Neuron (in vitro differentiated cells): ENCODE results near the gene SLC16A10.

Experiments
- H2AFZ ChIP-seq: one replicate; pipeline ENCODE4 v1.6.1; 2013; ENCODE audit warnings: low read depth, mild to moderate bottlenecking, inconsistent platforms, low read length, moderate library complexity
- H3K27me3 ChIP-seq: one replicate; pipeline ENCODE4 v1.6.1; 2013; ENCODE audit warnings: low read length; ENCODE audit not compliant: insufficient read depth
- H3K36me3 ChIP-seq: one replicate; pipeline ENCODE4 v1.6.1; 2013; ENCODE audit warnings: low read length; ENCODE audit not compliant: insufficient read depth
- H3K4me1 ChIP-seq: one replicate; pipeline ENCODE4 v1.6.1; 2013; ENCODE audit warnings: low read length; ENCODE audit not compliant: insufficient read depth
- H3K4me3 ChIP-seq: 2 replicates; pipeline ENCODE4 v1.5.1; 2013; ENCODE audit warnings: mild to moderate bottlenecking, low read length, moderate library complexity
- H3K9me3 ChIP-seq: one replicate; pipeline ENCODE4 v1.6.1; 2013; ENCODE audit warnings: low read length

SLC16A10 gene

GRCh38 chr6:111205502-111205901, 118.2 kb downstream of the SLC16A10 start:
- no peak overlapping the region for H3K4me3 ChIP-seq
- peaks cover 8% of the 10 kb centered on the region for H3K4me1 ChIP-seq
- H2AFZ ChIP-seq: no peak overlapping the region
- H3K36me3 ChIP-seq: no peaks in the 10 kb centered on the region
- no peaks in the 10 kb centered on the region for H3K9me3 ChIP-seq
- H3K27me3 ChIP-seq: no peaks in the 10 kb centered on the region

- Histone ChIP-seq H3K4me3 (no peak overlapping the region), H3K9me3 (no peaks in the 10 kb centered on the region), H2AFZ (no peak overlapping the region), H3K36me3 (no peaks in the 10 kb centered on the region), H3K27me3 (no peaks in the 10 kb centered on the region), H3K4me1 (no peaks in the 10 kb centered on the region)
Measured at GRCh38 chr6:111207141-111207858, 120.0 kb downstream of the SLC16A10 start.

- H3K4me3 ChIP-seq: no peak overlapping the region
- H3K27me3 ChIP-seq: no peaks in the 10 kb centered on the region
- H3K36me3 ChIP-seq: no peaks in the 10 kb centered on the region
- H3K9me3 ChIP-seq: no peaks in the 10 kb centered on the region
- H2AFZ ChIP-seq: no peak overlapping the region
- no peaks in the 10 kb centered on the region for H3K4me1 ChIP-seq
Measured at GRCh38 chr6:111208933-111209332, 121.6 kb downstream of the SLC16A10 start.

- H3K36me3 ChIP-seq: no peaks in the 10 kb centered on the region
- H3K4me3 ChIP-seq: no peak overlapping the region
- no peak overlapping the region for H2AFZ ChIP-seq
- no peaks in the 10 kb centered on the region for H3K27me3 ChIP-seq
- no peaks in the 10 kb centered on the region for H3K9me3 ChIP-seq
- no peaks in the 10 kb centered on the region for H3K4me1 ChIP-seq
Measured at GRCh38 chr6:111210194-111210728, 123.0 kb downstream of the SLC16A10 start.

GRCh38 chr6:111211411-111212030, 124.2 kb downstream of the SLC16A10 start:
- no peaks in the 10 kb centered on the region for H3K27me3 ChIP-seq
- H3K4me3 ChIP-seq: no peak overlapping the region
- no peaks in the 10 kb centered on the region for H3K9me3 ChIP-seq
- no peaks in the 10 kb centered on the region for H3K4me1 ChIP-seq
- no peaks in the 10 kb centered on the region for H3K36me3 ChIP-seq
- H2AFZ ChIP-seq: no peak overlapping the region

- no peaks in the 10 kb centered on the region for H3K9me3 ChIP-seq
- H3K36me3 ChIP-seq: no peaks in the 10 kb centered on the region
- no peaks in the 10 kb centered on the region for H3K4me1 ChIP-seq
- H3K4me3 ChIP-seq: no peak overlapping the region
- no peak overlapping the region for H2AFZ ChIP-seq
- H3K27me3 ChIP-seq: no peaks in the 10 kb centered on the region
Measured at GRCh38 chr6:111212625-111213024, 125.3 kb downstream of the SLC16A10 start.

- Histone ChIP-seq H2AFZ (no peak overlapping the region), H3K27me3 (no peaks in the 10 kb centered on the region), H3K4me3 (no peak overlapping the region), H3K9me3 (no peaks in the 10 kb centered on the region), H3K4me1 (no peaks in the 10 kb centered on the region), H3K36me3 (no peaks in the 10 kb centered on the region)
Measured at GRCh38 chr6:111215131-111215530, 127.8 kb downstream of the SLC16A10 start.

GRCh38 chr6:111219785-111220184, 132.5 kb downstream of the SLC16A10 start:
- H2AFZ ChIP-seq: no peak overlapping the region
- no peaks in the 10 kb centered on the region for H3K9me3 ChIP-seq
- H3K4me3 ChIP-seq: no peak overlapping the region
- H3K27me3 ChIP-seq: no peaks in the 10 kb centered on the region
- no peaks in the 10 kb centered on the region for H3K36me3 ChIP-seq
- no peaks in the 10 kb centered on the region for H3K4me1 ChIP-seq

- H3K36me3 ChIP-seq: no peaks in the 10 kb centered on the region
- H3K4me1 ChIP-seq: no peaks in the 10 kb centered on the region
- no peak overlapping the region for H2AFZ ChIP-seq
- no peaks in the 10 kb centered on the region for H3K27me3 ChIP-seq
- no peak overlapping the region for H3K4me3 ChIP-seq
- no peaks in the 10 kb centered on the region for H3K9me3 ChIP-seq
Measured at GRCh38 chr6:111220383-111221031, 133.2 kb downstream of the SLC16A10 start.

- H3K36me3 ChIP-seq: no peaks in the 10 kb centered on the region
- H3K4me1 ChIP-seq: no peaks in the 10 kb centered on the region
- H2AFZ ChIP-seq: no peak overlapping the region
- no peak overlapping the region for H3K4me3 ChIP-seq
- H3K27me3 ChIP-seq: no peaks in the 10 kb centered on the region
- no peaks in the 10 kb centered on the region for H3K9me3 ChIP-seq
Measured at GRCh38 chr6:111221804-111222203, 134.5 kb downstream of the SLC16A10 start.

- no peaks in the 10 kb centered on the region for H3K9me3 ChIP-seq
- H3K4me1 ChIP-seq: no peaks in the 10 kb centered on the region
- no peak overlapping the region for H3K4me3 ChIP-seq
- no peaks in the 10 kb centered on the region for H3K27me3 ChIP-seq
- no peaks in the 10 kb centered on the region for H3K36me3 ChIP-seq
- no peak overlapping the region for H2AFZ ChIP-seq
Measured at GRCh38 chr6:111222341-111222740, 135.0 kb downstream of the SLC16A10 start.

- Histone ChIP-seq H3K4me3 (no peak overlapping the region), H2AFZ (no peak overlapping the region), H3K9me3 (no peaks in the 10 kb centered on the region), H3K4me1 (no peaks in the 10 kb centered on the region), H3K27me3 (no peaks in the 10 kb centered on the region), H3K36me3 (no peaks in the 10 kb centered on the region)
Measured at GRCh38 chr6:111228094-111228493, 140.8 kb downstream of the SLC16A10 start.

GRCh38 chr6:111230351-111231089, 143.2 kb downstream of the SLC16A10 start:
- no peak overlapping the region for H2AFZ ChIP-seq
- H3K4me3 ChIP-seq: no peak overlapping the region
- no peaks in the 10 kb centered on the region for H3K9me3 ChIP-seq
- no peaks in the 10 kb centered on the region for H3K4me1 ChIP-seq
- no peaks in the 10 kb centered on the region for H3K27me3 ChIP-seq
- no peaks in the 10 kb centered on the region for H3K36me3 ChIP-seq
